Trophoblast cell (in vitro differentiated cells and primary cell): ENCODE measurements around the gene BICC1.

Experiments
- DNase-seq, 2 donors: peaks; one replicate each; pipeline ENCODE4 v3.0.0-alpha.2; 2016
- H2AFZ ChIP-seq: 2 replicates; pipeline ENCODE4 v1.6.1; 2013; ENCODE audit warnings: low read length, moderate library complexity, mild to moderate bottlenecking; ENCODE audit not compliant: insufficient read depth, poor library complexity
- H2AK5ac ChIP-seq: 2 replicates; pipeline ENCODE4 v1.6.1; 2013; ENCODE audit warnings: mild to moderate bottlenecking, low read length
- H2BK120ac ChIP-seq: 2 replicates; pipeline ENCODE4 v1.6.1; 2013; ENCODE audit warnings: low read length, mild to moderate bottlenecking, moderate library complexity; ENCODE audit not compliant: insufficient read depth, poor library complexity
- H2BK12ac ChIP-seq: 2 replicates; pipeline ENCODE4 v1.6.1; 2013; ENCODE audit warnings: mild to moderate bottlenecking, low read length, moderate library complexity
- H2BK5ac ChIP-seq: 2 replicates; pipeline ENCODE4 v1.6.1; 2013; ENCODE audit warnings: low read length, low read depth, moderate library complexity, mild to moderate bottlenecking; ENCODE audit not compliant: poor library complexity
- H3K14ac ChIP-seq: 2 replicates; pipeline ENCODE4 v1.6.1; 2013; ENCODE audit warnings: mild to moderate bottlenecking, low read length
- H3K18ac ChIP-seq: 2 replicates; pipeline ENCODE4 v1.6.1; 2013; ENCODE audit warnings: mild to moderate bottlenecking, low read length
- H3K23ac ChIP-seq: 2 replicates; pipeline ENCODE4 v1.6.1; 2013; ENCODE audit warnings: low read length
- H3K27ac ChIP-seq: 2 replicates; pipeline ENCODE4 v1.5.1; 2013; ENCODE audit warnings: low read depth, mild to moderate bottlenecking, inconsistent platforms, low read length, moderate library complexity
- H3K27me3 ChIP-seq: 2 replicates; pipeline ENCODE4 v1.6.1; 2013; ENCODE audit warnings: inconsistent platforms, mild to moderate bottlenecking, low read length, moderate library complexity; ENCODE audit not compliant: insufficient read depth
- H3K36me3 ChIP-seq, 2 experiments: 1 replicate in 1 of 2; 2 replicates in 1 of 2; pipeline ENCODE4 v1.6.1; 2013; ENCODE audit warnings: low read length in 2 of 2, mild to moderate bottlenecking in 2 of 2, moderate library complexity in 1 of 2; ENCODE audit not compliant: insufficient read depth in 2 of 2, control insufficient read depth in 1 of 2
- H3K4ac ChIP-seq: 2 replicates; pipeline ENCODE4 v1.6.1; 2013; ENCODE audit warnings: low read depth, mild to moderate bottlenecking, low read length, moderate library complexity
- H3K4me1 ChIP-seq, 2 experiments: 1 replicate in 1 of 2; 2 replicates in 1 of 2; pipeline ENCODE4 v1.6.1; 2013; ENCODE audit warnings: low read length in 2 of 2, mild to moderate bottlenecking in 2 of 2, moderate library complexity in 1 of 2; ENCODE audit not compliant: insufficient read depth in 2 of 2, control insufficient read depth in 1 of 2
- H3K4me2 ChIP-seq: 2 replicates; pipeline ENCODE4 v1.6.1; 2013; ENCODE audit warnings: inconsistent platforms, mild to moderate bottlenecking, low read length, moderate library complexity
- H3K4me3 ChIP-seq: 2 replicates; pipeline ENCODE4 v1.5.1; 2013; ENCODE audit warnings: mild to moderate bottlenecking, low read depth, low read length, inconsistent platforms
- H3K79me1 ChIP-seq: one replicate; pipeline ENCODE4 v1.6.1; 2013; ENCODE audit warnings: low read length
- H3K79me2 ChIP-seq: 2 replicates; pipeline ENCODE4 v1.6.1; 2013; ENCODE audit warnings: low read length, mild to moderate bottlenecking; ENCODE audit not compliant: control insufficient read depth, insufficient read depth, poor library complexity
- H3K9ac ChIP-seq: 2 replicates; pipeline ENCODE4 v1.6.1; 2013; ENCODE audit warnings: mild to moderate bottlenecking, low read length
- H3K9me3 ChIP-seq: 2 replicates; pipeline ENCODE4 v1.6.1; 2013; ENCODE audit warnings: low read depth, mild to moderate bottlenecking, control low read depth, inconsistent platforms, low read length; ENCODE audit not compliant: insufficient read depth
- H4K12ac ChIP-seq: 2 replicates; pipeline ENCODE4 v1.6.1; 2013; ENCODE audit warnings: low read depth, mild to moderate bottlenecking, low read length, moderate library complexity
- H4K8ac ChIP-seq: 2 replicates; pipeline ENCODE4 v1.6.1; 2013; ENCODE audit warnings: low read depth, mild to moderate bottlenecking, low read length, moderate library complexity
- H4K91ac ChIP-seq: one replicate; pipeline ENCODE4 v1.6.1; 2013; ENCODE audit warnings: low read depth, mild to moderate bottlenecking, low read length, moderate library complexity
- WGBS: extraction: QIAGEN DNeasy Blood & Tissue Kit; methylation state at CpG from one replicate; pipeline ENCODE4 v1.1.7; 2013; ENCODE audit warnings: missing lambda C conversion rate; ENCODE audit not compliant: insufficient read length, insufficient coverage; ENCODE audit errors: extremely low coverage; 5-methylcytosine and 5-hydroxymethylcytosine counted together

BICC1 gene

GRCh38 chr10:58806323-58806722 is 293.7 kb downstream of the BICC1 start:
- H2AFZ ChIP-seq = no peak overlapping the region
- no peak overlapping the region for H2BK5ac ChIP-seq
- H2BK120ac ChIP-seq = no peak overlapping the region
- no peaks in the 10 kb centered on the region for H3K9me3 ChIP-seq
- no peak overlapping the region for H3K18ac ChIP-seq
- H4K8ac ChIP-seq = no peak overlapping the region
- H3K27me3 ChIP-seq = no peaks in the 10 kb centered on the region
- no peaks in the 10 kb centered on the region for H3K36me3 ChIP-seq
- no peaks in the 10 kb centered on the region for H3K4me1 ChIP-seq
- H3K79me2 ChIP-seq = no peaks in the 10 kb centered on the region
- no peak overlapping the region for H3K9ac ChIP-seq
- no peak overlapping the region for H3K4ac ChIP-seq
- H3K23ac ChIP-seq = no peak overlapping the region
- no peak overlapping the region for H3K14ac ChIP-seq
- H4K91ac ChIP-seq = no peak overlapping the region
- no CpG with 5 or more reads among the region's 1 CpG for WGBS
- DNase-seq = no peak
- no peaks in the 10 kb centered on the region for H3K79me1 ChIP-seq
- no peak overlapping the region for H3K27ac ChIP-seq
- H2BK12ac ChIP-seq = no peak overlapping the region
- no peak overlapping the region for H2AK5ac ChIP-seq
- H3K4me2 ChIP-seq = no peak overlapping the region
- no peak overlapping the region for H3K4me3 ChIP-seq
- no peak overlapping the region for H4K12ac ChIP-seq

- no peak for DNase-seq
- H3K9ac ChIP-seq = no peak overlapping the region
- H2AFZ ChIP-seq = no peak overlapping the region
- H3K36me3 ChIP-seq = no peaks in the 10 kb centered on the region
- WGBS = 100% methylated on average over 1 of the region's 4 CpGs
- H2BK12ac ChIP-seq = no peak overlapping the region
- no peak overlapping the region for H3K4me3 ChIP-seq
- H3K9me3 ChIP-seq = no peaks in the 10 kb centered on the region
- H3K79me1 ChIP-seq = no peaks in the 10 kb centered on the region
- no peak overlapping the region for H3K4ac ChIP-seq
- H2AK5ac ChIP-seq = no peak overlapping the region
- no peaks in the 10 kb centered on the region for H3K4me1 ChIP-seq
- no peak overlapping the region for H4K12ac ChIP-seq
- H4K91ac ChIP-seq = no peak overlapping the region
- H3K27me3 ChIP-seq = no peaks in the 10 kb centered on the region
- no peak overlapping the region for H3K14ac ChIP-seq
- no peak overlapping the region for H3K27ac ChIP-seq
- H3K23ac ChIP-seq = no peak overlapping the region
- H3K4me2 ChIP-seq = no peak overlapping the region
- H2BK120ac ChIP-seq = no peak overlapping the region
- no peak overlapping the region for H4K8ac ChIP-seq
- no peak overlapping the region for H3K18ac ChIP-seq
- no peak overlapping the region for H2BK5ac ChIP-seq
- H3K79me2 ChIP-seq = no peaks in the 10 kb centered on the region
These were observed 294.4 kb downstream of the BICC1 start for GRCh38 chr10:58806970-58807628.

- no peaks in the 10 kb centered on the region for H3K36me3 ChIP-seq
- no peak overlapping the region for H2AK5ac ChIP-seq
- H4K91ac ChIP-seq = no peak overlapping the region
- DNase-seq = no peak
- H3K9ac ChIP-seq = no peak overlapping the region
- no peaks in the 10 kb centered on the region for H3K9me3 ChIP-seq
- H3K27me3 ChIP-seq = no peaks in the 10 kb centered on the region
- H3K4me2 ChIP-seq = no peak overlapping the region
- H4K8ac ChIP-seq = no peak overlapping the region
- H3K4me3 ChIP-seq = no peak overlapping the region
- H2BK120ac ChIP-seq = no peak overlapping the region
- no peaks in the 10 kb centered on the region for H3K79me2 ChIP-seq
- no peak overlapping the region for H4K12ac ChIP-seq
- H3K14ac ChIP-seq = no peak overlapping the region
- no peak overlapping the region for H2BK12ac ChIP-seq
- WGBS = no CpG with 5 or more reads among the region's 4 CpGs
- no peak overlapping the region for H3K18ac ChIP-seq
- H3K79me1 ChIP-seq = no peaks in the 10 kb centered on the region
- H3K4ac ChIP-seq = no peak overlapping the region
- no peak overlapping the region for H3K23ac ChIP-seq
- H2AFZ ChIP-seq = no peak overlapping the region
- H3K27ac ChIP-seq = no peak overlapping the region
- H2BK5ac ChIP-seq = no peak overlapping the region
- no peaks in the 10 kb centered on the region for H3K4me1 ChIP-seq
These were observed 295.0 kb downstream of the BICC1 start for GRCh38 chr10:58807629-58808022.

- Histone ChIP-seq H3K18ac (no peak overlapping the region), H3K4ac (no peak overlapping the region), H3K9me3 (no peaks in the 10 kb centered on the region), H3K4me1 (no peaks in the 10 kb centered on the region), H3K9ac (no peak overlapping the region), H3K79me1 (no peaks in the 10 kb centered on the region), H2BK5ac (no peak overlapping the region), H3K4me3 (no peak overlapping the region), H3K27me3 (no peaks in the 10 kb centered on the region), H3K14ac (no peak overlapping the region), H4K91ac (no peak overlapping the region), H3K27ac (no peak overlapping the region), H3K23ac (no peak overlapping the region), H2BK12ac (no peak overlapping the region), H2BK120ac (no peak overlapping the region), H2AFZ (no peak overlapping the region), H2AK5ac (no peak overlapping the region), H3K36me3 (no peaks in the 10 kb centered on the region), H4K12ac (no peak overlapping the region), H3K4me2 (no peak overlapping the region), H3K79me2 (no peaks in the 10 kb centered on the region), H4K8ac (no peak overlapping the region)
- WGBS = no CpG with 5 or more reads among the region's 2 CpGs
- DNase-seq = no peak
These were observed 298.1 kb downstream of the BICC1 start for GRCh38 chr10:58810751-58811150.
